GM21360 (cell line): Measurements from ENCODE around the gene PRKD2.
"Not testable (repeated sequence)": the region's sequence is repeated elsewhere in the genome, so short reads cannot be mapped to it uniquely, and the experiment has no call there.

ENCODE experiments used
- ATAC-seq: cut with Tn5 transposase; IDR thresholded peaks from one replicate; pipeline ENCODE4 v1.9.1; 2021; ENCODE audit warnings: mild to moderate bottlenecking, moderate library complexity; ENCODE audit not compliant: unreplicated experiment

Gene PRKD2

DNA sequence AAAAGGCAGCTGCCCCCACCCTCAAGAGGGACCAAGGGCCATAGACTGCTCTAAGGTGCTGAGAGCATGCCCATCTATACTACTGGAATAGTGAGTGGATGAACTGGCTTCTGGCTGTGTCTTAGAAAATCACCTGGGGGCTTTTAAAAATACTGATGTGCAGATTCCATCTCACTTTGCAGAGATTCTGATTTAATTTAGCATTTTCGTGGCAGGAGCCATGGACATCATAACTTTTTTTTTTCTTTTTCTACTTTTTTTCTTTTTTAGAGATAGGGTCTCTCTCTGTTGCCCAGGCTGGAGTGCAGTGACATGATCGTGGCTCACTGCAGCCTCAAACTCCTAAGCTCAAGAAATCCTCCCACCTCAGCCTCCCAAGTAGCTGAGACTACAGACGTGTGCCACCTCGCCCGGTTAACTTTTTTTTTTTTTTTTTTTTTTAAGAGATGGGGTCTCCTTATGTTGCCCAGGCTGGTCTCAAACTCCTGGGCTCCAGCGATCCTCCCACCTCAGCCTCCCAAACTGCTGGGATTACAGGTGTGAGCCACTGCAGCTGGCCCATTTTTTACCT lies 4.1 kb downstream of the PRKD2 start:
- ATAC-seq, result not testable (repeated sequence)

DNA sequence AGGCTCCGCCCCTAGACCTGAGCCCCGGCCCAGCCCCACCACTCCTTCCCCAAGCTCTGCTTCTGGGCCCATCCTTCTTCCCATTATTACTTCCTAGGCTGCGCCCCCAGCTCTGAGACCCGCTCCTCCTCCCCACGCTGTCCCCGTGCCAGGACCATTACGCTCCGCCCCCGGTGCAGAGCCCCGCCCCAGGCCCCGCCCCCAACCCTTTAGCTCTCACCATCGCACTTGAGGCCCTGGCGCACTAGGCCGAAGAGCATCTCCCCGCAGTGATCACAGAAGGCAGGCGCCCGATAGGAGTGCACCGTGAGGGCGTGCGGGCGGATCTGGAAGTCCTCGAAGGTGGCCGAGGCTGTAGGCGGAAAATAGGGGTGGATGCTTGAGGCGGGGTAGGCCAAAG lies 6.2 kb downstream of the PRKD2 start:
- no peak for ATAC-seq

DNA sequence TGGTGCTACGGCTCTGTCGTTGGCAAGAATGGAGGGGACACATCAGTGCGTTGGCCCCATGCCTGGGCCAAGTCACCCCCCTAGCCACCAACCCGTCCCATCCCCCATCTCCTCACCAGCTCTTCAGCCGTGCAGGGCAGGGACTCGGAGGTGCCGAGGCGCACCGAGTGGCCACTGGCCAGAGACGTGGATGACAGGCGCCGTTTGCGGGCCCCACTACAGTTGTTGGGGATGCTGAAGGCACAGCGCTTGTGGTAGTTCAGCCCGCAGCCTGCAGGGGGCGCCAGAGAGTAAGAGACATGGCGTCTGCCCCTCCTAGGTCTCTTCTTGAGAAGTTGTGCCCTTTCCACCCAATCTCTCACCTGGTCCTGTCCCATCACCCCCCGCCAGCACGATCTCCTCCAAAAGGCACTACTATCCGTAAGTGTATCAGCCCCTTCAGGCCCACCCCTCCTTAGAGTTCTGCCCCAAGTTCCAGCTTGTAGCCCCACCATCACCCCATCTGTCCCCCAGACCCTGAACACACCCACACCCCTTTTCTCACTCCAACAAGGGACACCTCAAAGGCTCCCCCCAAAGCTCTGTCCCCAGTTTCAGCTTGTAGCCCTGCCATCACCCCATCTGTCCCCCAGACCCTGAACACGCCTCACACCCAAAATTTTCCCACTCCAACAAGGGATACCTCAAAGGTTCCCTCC lies 12.4 kb downstream of the PRKD2 start:
- no peak for ATAC-seq

DNA sequence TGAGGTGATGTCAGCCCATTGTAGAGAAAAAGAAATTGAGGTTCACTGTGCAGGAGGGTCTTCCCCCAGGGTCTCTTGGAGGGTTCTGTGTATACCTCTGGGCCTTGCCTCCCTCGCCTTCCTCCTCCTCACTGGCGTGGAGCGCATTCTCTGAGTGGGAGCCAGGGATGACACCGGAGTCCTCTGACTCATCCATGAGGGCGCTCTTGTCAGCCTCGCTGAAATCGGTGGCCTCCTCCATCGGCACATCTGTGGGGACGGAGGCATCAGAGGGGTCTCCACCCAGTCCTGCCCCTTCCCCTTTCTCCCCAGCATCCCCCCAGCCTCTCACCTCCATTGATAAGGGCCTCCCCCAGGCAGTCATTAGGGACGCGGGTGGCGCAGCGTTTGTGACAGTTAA lies 16.2 kb downstream of the PRKD2 start:
- ATAC-seq, result no peak

DNA sequence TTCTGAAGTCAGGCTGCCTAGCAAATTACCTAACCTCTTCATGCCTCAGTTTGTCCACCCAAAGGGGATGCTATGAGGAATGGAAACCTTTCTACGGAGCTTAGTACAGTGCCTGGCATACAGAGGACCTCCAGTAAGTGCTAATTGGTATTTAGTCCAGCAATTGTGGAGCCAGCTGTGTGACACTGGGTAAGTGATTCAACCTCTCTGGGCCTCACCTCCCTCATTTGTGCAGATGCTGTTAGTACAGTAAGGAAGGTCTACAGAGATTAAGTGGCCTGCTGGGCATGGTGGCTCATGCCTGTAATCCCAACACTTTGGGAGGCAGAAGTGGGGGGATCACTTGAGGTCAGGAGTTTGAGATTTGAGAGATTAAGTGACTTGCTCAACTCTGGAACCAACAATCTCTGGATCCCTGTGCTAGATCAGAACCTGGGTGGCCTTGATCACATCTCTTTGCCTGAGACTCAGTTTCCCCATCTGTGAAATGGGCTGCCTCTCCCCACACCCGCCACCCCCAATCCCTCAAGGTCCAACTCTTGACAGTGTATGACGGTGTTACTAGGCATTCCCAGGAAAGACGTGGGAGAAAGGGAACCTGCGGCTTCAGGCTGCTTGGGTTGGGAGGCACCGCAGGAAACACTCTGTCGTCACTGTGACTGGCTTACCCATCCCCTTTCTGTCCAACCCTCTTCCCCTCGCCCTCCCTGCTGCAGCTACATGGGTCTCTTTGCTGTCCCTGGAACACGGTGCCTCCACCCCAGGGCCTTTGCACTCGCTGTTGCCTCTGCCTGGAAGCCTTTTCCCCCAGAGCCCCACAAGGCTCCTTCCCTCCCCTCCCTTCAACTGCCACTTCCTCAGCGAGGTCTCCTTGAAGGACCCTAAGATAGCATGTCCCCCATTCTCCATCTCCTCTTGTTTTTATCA lies 18.3 kb downstream of the PRKD2 start:
- ATAC-seq, result no peak

DNA sequence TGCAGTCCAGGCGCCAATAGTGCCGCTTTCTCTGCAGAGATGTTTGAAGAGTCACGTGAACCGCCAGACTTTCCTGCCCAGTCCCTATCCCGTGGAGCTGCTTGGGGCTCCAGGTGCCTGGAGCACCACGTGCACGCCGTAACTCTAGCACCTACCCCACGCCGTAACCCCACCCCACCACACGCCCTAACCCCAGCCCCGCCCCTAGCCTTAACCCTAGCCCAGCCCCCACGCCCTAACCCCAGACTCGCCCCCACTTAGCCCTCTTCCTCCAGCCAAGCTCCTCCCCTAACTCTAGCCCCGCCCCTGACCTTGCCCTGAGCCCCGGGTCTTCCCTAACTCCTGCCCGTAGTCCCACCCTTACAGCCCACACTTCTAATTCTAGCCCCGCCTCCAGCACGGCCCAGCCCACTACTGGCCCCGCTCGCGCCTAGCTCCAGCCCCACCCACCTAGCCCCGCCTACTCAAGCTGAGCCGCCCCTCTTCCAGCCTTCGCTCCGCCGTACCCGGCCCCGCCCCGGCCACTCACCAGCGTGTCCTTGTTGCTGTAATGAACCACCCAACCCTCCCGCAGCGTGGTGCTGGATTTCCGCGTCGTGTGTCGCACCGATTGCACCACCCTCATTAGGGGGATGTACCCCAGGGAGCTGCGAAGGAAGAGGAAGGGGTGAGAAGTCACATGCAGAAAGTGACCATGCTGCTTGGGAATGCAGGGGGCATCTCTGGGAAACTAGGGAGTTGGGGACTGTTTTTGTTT lies 19.5 kb downstream of the PRKD2 start:
- ATAC-seq, result no peak

DNA sequence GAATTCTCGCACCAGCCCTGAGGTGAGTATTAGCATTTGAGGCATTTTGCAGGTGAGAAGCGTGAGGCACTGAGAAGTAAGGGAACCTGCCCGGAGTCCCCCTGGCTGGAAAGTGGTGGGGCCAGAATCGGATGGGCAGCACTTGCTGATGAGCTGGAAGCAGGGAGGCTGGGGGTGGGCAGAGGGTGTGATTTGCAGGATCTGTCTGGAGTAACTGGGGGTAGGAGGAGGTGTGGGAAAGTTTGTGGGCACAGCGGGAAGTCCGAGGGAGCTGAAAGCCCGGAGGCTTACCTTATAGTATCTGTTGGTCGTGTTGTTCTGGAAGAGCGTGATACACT lies 20.1 kb downstream of the PRKD2 start:
- ATAC-seq, result no peak

DNA sequence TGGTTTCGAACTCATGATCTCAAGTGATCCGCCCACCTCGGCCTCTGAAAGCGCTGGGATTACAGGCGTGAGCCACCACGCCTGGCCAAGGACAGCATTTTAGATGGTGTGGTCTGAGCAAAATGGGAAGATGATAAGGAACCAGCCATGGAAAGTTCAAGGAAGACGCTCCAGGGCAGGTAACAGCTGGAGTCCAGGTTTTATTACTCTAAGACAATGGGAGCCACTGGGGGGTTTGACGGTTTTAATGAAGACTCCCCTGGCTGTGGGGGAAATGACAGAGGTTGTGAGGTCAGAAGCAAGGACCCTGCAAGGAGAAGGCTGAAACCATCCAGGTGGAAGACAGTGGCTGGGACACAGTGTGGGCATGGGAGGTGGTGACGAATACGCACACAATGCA lies 20.9 kb downstream of the PRKD2 start:
- ATAC-seq, result no peak

DNA sequence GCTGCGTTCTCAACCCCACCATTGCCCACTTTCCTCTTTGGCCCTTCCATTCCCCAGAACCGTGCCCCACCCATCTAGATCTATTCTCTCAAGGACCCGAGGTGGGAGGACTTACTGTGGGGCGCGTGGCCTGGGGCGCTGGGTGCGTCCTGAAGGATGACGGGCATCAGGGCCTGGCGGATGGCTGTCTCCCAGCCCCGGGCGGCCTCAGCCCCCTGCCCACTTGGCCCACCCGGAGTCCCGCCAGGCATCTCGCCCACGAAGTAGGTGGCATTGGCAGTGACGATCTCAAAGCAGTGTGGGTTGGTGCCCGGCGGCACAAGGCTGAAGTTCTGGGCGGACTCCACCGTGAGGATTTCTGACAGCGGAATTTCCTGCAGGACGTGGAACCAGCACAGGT lies 23.2 kb downstream of the PRKD2 start:
- ATAC-seq, result no peak

DNA sequence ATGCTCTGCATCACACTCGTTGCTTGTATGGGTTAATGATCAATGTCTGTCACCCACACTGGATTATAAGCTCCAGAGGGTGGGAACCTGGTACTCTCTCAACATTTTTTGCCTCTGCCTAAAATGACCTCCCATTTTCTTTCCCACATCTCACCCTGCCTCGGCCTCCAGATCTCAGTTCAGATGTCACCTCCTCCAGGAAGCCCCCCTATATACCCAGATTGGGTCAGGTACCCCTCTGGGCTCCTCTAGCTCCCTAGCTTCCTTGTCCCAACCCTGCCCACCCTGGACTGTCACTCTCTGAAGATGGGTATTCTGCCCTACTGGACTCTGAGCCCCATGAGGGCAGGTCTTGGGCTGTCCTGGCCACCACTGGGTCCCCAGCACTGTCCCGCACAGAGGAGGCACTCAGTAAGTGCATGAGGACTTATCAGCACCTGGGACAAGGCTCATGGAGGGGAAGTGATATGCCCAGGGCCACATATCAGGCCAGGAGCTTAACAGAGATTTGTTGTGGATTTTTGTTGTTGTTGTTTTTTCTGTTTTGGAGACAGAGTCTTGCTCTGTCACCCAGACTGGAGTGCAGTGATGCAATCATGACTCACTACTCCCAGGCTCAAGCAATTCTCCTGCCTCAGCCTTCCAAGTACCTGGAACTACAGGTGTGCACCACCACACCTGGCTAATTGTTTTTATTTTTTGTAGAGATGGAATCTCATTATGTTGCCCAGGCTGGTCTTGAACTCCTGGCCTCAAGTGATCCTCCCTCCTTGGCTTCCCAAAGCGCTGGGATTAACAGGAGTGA lies 23.8 kb downstream of the PRKD2 start:
- ATAC-seq, result no peak

DNA sequence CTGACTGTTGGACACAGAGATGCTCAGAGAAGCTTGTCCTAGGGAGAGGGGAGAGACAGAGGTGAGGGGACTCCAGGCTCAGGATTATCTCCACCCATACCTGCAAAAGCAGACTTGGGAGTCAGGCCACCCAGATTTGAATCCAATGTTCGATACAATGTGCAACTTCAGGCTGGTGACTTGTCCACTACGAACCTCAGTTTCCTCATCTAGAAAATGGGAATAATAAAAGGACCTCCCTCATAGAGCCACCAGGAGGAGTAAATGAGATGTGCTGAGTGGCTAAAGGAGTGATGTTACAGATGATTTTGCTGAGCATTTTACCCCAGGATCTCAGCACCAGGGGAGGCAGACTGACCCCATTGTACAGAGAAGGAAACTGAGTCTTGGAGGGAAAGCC lies 25.0 kb downstream of the PRKD2 start:
- no peak for ATAC-seq

DNA sequence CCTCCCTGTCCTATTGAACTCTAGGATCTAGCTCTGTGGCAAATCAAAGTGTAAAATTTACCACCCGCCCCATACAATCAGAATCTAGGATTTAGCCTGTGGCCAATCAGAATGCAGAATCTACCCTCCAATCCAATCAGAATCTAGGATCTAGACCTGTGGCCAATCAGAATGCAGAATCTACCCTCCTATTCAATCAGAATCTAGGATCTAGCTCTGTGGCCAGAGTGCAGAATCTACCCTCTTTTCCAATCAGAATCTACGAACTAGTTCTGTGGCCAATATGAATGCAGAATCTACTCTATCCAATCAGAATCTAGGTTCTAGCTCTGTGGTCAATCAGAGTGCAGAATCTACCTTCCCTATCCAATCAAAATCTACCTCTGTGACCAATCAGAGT lies 25.8 kb downstream of the PRKD2 start:
- ATAC-seq, result no peak

DNA sequence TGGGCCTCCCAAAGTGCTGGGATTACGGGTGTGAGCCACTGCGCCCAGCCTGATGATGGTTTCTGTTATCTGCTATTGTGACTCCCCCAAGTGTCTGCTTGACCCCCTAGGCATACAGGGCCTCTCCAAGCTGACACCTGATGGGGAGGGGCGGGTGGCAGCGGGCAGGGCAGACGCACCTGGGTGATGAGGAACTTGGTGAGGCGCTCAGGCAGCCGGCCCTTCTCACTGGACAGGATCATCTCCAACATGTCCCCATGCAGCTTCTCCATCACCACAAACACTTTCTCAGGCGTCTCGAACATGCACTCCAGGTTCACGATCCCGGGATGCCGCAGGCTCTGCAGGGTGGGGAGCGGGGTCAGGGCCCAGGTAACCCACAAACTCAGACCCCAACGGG lies 27.6 kb downstream of the PRKD2 start:
- ATAC-seq, result no peak

DNA sequence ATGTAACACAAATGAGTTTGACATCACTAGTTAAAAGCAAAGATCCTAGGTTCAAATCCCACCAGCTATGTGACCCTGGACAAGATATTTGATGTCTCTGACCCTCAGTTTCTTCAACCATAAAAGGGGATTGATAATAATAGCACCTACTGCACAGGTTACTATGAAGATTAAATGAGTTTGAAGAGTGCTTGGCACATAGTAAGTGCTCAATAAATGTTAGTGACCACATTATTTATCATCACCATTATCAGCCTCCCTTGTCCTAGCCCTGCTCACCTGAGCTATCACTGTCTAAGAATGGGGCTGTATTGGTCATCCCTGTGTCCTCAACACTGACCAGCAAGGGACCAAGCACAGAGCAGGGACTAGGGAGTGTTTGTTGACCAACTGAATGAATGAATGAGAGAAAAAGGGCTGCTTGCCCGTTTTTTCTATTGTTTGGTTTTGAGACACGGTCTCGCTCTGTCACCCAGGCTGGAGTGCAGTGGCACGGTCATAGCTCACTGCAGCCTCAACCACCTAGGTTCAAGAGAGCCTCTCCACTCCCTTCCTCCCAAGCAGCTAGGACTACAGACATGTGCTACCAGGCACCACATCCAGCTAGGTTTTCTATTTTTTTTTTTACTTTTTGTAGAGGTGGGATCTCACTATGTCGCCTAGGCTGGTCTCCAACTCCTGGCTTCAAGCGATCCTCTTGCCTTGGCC lies 29.3 kb downstream of the PRKD2 start:
- ATAC-seq, result no peak

DNA sequence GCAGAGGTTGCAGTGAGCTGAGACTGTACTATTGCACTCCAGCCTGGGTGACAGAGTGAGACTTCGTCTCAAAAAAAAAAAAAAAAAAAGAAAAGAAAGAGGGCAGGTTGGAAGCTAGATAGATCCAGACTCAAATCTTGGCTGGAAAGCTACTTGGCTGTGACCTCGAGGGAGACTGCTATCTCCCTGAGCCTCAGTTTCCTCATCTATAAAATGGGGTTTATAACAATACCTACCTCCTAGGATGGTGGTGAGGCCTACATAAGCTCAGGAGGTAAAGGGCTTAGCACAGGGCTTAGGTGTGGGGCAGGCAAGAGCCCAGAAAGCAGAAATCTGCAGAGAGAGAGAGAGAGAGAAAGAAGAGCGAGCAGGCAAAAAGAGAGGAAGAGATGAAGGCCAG lies 31.7 kb downstream of the PRKD2 start:
- no peak for ATAC-seq

DNA sequence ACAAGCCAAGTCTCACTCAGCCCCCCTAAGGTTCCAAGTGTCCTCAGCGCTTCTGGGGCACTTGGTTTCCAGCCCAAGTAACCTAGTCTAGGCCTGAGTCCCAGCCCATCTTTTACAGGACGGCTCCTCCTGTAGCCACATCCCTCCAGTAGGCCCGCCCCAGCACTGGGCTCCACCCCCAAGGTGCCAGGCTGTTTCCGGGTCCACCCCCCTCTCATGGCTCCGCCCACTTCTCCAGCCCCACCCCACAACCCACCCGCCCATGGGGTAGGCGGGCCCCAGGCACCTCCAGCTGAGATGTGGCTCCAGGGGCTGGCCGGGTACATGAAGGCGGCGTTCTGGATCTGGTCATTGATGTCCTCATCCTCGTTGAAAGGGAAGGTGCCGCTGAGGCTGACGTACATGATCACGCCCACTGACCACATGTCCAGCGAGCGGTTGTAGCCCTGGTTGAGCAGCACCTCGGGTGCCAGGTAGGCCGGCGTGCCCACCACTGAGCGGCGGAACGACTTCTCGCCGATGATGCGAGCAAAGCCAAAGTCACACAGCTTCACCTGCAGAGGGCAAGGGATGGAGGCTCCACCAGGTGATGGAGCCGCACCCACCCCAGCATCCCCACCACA lies 38.7 kb downstream of the PRKD2 start:
- no peak for ATAC-seq

DNA sequence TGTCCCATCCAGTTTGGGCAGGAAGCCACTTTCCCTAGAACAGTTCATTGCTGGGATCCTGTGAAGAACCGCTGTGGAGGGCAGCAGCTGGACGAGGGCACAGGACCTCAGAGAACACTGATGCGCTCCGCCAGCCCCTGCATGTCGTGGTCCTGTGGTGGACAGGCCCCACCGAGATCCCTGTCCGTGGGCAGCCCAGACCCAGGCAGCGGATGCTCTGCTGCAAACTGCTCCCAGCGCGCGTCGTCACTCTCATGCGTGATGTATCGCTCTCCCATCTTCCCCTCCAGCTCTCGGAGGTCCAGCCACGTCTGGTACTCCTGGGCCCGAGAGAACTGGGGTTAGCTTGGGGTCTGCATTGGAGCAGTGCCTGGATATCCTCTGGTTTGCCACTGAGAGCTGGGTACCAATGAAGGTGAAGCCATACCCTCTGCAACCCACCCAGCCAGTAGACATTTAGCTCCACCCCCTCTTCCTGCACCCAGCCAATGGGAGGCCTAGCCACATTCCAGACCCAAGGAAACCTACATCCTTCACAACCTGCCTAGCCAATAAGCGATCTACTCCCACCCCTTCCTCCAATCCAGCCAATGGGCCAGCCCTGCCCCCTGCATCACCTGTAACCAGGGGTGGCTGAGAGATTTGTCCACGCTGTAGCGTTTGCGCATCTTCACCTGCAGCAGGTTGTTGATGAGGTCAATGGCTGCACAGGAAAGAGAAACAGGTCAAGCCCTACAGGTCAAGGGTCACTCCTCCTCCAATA lies 42.3 kb downstream of the PRKD2 start:
- ATAC-seq, result no peak

DNA sequence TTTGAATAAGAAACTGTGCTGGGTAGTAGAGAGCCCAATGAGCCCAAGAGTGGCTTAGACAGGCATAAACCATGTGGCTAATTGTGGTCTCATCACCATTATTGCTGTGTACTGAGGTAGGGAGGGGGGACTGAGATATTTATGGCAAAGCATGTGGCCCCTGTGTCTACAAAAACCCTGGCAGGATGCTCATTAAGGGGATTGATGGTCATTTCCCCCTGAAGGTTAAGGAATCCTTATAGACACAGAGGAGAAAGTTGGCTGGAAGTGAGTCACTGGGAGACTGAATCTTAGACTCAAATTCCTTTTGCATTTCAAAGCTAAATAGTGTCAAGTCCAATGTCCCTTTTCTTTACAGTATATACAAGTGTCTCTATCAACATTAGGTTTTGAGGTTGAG lies 46.1 kb downstream of the PRKD2 start:
- ATAC-seq, result no peak

DNA sequence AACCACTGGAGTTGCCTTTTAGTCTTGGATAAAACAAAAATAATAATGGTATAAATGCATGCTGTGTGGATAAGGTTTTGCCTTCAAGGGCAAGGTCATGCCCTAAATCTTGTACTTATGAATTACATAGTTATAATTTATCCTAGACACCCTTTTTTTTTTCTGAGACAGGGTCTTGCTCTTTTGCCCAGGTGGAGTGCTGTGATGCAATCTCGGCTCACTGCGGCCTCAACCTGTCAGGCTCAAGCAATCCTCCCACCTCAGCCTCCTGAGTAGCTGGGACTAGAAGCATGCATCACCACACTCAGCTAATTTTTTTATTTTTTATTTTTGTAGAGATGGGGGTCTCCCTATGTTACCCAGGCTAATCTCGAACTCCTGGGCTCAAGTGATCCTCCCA lies 48.3 kb downstream of the PRKD2 start:
- no peak for ATAC-seq
